ENCODE data around the gene PTPRM.

The PTPRM gene

DNA sequence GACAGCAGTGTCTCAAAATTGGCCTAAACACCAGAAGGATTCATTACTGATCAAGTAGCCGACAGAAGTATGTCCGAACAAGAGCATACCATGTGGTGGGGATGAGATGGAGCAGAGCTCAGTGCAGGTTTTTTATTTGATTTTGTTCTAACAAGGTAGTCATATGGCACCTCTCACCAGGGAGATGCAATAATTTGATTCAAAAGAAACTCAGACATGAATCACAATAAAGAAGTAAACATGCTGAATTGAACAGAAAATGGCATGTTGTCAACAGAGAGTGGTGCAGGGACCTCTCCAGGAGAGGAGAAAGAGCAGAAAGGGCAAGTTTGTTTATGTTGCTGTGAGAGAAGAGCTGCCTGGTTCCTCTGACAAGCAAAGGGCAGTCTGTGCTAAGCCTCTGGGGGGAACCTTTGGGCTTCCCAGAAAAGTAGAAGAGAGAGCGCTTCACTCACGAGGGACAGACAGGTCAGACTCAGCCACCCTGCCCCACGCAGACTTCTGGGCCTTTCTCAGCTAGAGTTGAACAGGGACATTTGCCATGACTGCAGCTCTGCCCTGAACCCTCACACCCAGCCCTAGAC lies 690.8 kb downstream of the PTPRM start:
- no peak for DNase-seq

DNA sequence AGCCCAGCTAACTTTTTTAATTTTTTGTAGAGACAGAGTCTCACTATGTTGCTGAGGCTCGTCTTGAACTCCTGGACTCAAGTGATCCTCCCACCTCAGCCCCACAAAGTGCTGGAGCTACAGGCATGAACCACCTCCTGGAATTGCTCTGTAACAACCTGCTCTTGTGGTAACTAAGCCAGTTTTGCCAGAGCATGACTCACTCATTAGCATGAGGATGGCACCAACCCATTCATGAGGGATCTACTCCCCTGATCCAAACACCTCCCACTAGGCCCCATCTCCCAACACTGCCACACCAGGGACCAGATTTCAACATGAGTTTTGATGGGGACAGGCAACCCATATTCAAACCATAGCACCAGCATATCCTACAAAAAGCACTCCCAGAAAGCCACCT lies 693.2 kb downstream of the PTPRM start:
- no peak for DNase-seq

DNA sequence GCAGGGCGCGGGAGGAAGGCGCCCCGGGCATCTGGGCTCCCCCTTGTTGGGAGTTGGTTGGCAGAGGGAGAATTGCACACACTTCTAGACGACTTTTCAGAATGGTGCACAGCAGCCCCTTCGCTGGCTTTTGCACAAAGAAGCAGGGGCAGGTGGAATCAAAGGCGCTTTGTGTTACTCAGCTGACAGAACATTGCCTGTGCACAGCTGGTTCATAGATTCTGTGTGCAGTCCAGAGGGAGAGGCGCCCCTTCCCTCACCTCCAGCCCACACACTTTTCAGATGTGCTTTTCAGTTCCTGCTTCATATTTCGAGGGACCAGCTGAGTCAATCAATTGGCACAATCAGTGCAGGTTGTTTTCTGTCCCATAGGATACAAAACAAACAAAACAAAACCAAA lies 693.7 kb downstream of the PTPRM start:
- DNase-seq = no peak

DNA sequence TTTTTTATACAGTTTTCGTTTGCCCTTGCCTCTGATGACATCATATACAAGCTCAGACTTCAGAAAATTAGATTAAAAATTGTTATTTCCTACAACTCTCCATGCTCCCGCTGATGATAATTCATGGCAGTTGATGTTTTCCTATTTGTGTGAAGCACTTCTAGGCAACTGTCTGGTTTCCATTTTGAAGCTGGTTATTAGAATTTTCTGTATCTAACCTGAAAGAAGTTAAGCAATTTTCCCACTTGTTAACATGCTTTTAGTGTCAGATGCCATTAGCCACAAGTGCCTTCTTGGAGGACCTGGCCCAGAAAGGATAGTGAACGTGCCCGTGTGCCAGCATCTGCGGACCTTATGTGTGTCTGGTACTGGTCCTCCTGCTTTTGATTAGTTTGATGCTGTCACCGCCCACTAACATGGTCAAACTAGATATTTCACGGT lies 694.6 kb downstream of the PTPRM start:
- DNase-seq = no peak

DNA sequence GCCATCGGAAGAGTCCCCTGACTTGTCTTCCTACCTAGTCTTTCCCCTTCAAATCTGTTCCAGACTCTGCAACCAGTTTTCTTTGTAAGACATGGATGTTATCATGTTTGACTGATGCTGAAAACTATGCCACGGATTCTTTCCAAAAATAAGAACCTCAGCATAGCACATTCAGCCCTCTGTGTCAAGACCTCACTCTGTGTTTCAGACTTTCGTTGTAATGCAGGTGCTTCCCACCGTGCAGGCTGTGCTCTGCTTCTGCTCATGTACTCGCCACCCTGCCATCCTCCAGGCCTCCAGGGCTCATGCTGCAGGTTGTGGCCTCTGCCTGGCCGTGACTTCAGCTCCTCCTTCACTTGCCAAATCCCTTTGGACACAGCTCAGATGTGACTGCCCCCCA lies 695.1 kb downstream of the PTPRM start:
- no peak for DNase-seq

DNA sequence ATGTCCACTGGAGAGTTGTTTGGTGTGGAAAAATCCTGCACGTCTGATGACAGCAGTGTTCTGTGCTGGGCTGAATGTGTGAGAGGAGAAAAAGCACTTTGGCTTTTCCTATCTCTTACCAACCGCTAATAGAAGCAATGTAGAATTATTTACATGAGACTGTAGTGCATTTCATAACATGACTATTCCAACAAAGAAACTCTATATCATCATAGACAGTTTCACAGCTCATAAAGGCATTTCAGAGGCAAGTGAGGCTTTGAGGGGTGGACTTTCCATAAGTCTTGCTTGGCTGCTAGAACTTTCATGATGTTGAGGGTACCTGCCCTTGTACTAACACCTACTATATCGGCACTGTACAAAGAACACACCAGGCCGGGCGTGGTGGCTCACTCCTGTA lies 697.0 kb downstream of the PTPRM start:
- no peak for DNase-seq

DNA sequence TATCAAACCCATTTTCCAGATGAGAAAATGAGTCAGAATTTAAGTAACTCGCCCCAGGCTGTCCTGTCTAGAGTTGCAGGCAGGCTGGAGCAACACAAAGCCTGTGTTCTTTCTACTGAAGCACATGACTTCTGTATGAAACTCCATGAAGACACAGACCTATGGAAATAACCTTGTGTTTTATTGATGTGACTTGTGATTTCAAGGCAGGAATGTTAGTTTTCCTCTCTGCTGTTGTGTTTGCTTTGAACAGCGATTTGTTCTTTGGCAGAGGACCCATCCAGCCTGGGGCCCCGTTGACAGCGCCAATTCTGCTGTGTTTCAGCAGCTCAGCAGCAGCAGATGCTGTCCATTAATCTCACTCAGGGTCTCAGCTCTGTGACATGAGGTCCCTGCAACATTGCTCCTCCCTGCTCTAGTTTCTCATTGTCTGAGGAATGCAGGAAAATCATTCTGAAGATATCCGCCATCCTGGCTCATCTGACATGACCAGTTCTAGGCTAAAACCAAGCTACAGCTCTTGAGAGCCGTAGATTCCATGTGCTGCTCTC lies 697.8 kb downstream of the PTPRM start:
- DNase-seq = no peak

DNA sequence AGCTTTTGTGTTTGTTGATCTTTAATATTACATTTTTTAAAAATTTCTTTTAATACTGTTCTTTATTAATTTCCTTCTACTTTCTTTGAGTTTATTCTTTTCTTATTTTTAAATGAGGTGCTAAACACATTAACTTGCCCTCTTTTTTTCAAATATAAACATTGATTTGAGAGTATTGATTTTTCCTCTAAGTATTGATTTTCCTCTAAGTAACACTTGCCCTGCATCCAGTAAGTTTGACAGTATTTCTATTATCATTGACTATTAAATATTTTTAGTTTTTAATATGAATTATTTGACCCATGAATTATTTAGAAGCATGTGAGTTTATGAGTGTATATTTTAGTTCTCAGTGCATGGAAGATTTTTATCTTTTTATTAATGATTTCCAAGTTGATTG lies 705.1 kb downstream of the PTPRM start:
- DNase-seq = no peak

DNA sequence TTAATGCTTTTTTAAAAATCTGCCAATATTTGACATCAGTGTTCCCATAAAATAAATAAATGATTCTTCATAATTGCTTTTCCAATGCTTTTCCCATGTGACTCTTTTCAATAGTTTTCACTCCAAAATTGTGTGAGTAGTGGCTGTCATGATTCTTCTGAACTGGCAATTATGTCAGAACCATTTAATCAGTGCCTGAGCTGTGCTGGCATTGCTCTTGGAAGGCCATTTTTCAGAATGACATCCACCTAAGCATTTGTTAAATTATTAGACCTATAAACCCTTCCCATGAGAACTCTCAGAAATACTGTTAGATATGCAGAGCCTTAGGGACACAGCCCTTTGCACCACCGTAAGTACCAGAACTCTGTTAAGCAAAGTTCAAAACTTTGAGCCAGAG lies 707.3 kb downstream of the PTPRM start:
- DNase-seq = no peak

DNA sequence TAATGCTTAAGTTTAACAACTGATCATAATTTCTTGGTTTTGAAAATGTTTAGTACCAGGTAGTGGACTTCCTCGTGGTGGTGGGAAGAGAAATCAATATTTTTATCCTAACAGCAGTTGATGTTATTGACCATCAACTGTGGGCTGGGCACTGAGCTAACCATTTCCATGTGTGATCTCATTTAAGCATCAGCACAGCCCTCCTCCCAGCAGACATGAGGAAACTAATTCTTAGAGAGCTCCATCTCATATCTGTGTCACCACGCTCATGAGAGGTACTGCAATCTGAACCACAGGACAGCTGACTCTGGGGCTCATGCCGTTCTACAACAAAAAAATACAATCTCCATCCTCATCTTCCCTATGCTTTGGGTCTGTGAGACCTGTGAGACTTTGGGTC lies 709.3 kb downstream of the PTPRM start:
- no peak for DNase-seq

DNA sequence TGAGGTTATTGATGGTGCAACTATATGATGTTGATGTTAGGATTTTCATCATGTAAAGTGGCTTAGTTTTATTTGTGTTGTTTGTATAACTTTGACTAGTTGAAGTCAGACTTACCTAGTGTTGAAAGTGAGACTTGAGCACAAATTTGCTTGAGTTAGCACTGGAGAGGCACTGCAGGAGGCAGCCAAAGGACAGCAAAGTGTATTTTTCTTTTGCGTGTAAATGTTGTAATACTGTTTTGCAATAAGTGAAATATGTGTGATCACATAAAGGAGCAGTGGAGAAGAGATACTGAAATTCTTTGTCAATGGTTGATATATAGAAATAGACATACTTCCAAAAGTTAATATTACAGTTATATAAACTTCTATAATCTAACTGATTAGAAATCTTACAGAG lies 710.2 kb downstream of the PTPRM start:
- DNase-seq = no peak

DNA sequence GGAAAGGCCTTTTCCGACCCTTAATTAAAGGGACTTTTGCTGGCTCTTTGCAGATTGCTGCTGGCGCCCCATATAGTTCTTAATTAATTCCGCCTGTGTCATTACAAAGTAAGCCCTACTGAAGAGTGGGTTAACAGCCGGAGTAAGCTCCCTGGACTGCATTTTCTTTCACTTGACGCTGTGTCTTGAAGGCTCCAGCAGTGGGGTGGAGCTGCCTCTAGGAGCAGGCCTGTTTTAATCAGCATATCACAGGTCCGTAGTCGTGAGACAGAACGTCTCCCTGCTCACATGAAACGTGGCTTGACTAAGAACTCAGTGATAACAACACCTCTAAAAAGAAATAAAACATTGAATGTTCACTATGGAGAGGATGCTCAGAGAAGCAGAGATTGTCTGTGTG lies 712.2 kb downstream of the PTPRM start:
- no peak for DNase-seq

DNA sequence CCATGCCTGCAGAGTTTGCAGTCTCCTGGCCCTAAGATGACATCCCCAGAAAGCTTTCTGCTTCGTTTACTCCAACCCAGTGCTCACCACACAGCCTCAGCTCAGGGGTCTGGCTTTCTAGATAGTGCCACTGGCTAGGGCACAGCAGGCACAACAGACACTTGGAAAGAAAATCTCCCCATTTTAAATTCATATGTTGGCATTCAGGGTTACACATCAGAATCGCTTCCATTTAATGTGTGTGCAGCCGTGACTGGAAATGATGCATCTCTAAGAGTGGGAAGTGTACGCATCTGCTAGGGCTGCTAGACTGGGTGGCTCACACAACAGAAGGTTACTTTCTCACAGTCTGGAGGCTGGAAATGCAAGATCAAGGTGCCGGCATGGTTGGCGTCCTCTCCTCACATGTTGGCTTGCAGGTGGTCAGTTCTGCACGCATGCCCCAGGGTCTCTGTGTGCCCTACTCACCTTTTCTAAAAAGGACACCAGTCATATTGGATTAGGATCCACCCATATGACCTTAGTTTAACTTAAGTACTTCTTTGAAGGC lies 712.7 kb downstream of the PTPRM start:
- DNase-seq = no peak

DNA sequence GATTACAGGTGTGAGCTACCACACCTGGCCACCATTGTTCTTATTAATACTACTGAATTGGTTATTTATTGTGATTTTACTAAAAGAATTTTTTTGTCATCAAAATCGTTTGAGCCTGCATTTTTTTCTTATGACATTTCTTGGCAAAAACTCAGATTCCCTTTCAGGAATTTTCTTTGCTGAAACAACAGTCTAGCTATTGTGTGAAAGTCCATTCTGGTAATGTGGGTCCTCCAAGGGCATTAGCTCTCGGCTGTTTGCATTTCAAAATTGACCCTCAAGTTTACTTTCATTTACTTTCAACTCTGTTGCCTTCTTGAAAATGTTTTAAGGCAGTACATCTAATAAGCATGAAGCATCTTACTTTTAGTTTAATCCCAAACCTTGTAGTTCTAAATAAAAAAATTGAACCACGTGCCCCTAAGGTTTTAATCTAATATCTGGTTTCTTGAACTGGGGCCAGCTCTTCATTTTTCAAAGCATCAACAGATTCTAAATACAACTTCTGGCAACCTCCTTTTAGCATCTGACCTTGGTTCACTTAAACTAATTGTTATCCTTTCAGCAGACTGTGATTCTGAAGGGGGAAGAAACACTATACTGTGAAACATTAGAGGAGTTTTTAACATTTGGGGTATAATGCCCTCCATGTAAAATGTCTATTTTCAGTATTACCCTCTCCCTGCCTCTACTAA lies 716.9 kb downstream of the PTPRM start:
- no peak for DNase-seq

DNA sequence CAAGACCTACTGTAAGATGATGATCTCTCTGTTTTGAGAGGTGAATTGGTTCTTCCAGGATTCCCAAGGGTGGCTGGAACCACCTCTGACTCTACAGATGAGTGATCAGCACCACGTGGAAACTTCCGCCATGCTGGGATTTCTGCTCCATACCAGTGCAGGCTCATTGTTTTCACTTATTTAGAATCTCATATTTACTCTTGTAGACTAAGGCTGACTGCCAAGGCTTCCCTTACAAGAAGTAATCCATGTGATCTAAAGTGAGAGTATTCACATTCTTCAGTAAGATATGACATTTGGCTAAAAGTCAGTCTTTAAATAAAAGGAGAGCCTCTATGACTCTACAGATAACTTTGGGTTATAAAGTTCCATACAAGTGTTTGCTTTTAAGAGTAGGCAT lies 719.2 kb downstream of the PTPRM start:
- no peak for DNase-seq

DNA sequence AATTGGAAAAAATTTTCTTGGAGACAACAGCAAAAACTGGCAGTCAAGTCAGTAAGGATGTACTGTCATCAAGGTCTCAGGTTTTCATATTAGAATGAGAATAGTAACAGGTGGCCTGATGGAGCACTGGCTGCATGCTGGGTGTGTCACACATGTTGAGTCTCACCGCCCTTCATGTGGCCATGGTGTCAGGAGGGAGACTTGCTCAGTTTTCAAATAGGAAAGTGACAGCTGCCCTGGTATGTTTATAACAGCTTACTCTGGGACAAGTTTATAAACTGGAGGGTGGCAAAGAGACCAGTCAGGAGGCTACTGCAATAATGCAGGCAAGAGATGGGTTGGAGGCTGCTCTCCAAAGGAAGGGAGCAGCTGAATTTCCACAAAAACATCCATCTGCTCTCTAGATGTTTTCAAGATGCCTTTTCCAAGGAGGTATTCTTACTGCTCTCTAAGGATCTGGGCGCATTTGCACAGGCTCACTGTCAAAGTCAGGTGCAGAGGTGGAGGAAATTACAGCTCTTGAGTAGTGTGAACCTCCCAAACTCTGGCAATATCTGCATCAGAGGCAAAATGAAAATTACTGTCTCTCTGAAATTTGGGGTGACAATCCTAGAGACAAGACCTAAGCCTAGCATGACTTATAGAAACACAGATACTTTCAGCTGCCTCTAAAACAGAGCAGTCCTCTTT lies 720.2 kb downstream of the PTPRM start:
- no peak for DNase-seq

DNA sequence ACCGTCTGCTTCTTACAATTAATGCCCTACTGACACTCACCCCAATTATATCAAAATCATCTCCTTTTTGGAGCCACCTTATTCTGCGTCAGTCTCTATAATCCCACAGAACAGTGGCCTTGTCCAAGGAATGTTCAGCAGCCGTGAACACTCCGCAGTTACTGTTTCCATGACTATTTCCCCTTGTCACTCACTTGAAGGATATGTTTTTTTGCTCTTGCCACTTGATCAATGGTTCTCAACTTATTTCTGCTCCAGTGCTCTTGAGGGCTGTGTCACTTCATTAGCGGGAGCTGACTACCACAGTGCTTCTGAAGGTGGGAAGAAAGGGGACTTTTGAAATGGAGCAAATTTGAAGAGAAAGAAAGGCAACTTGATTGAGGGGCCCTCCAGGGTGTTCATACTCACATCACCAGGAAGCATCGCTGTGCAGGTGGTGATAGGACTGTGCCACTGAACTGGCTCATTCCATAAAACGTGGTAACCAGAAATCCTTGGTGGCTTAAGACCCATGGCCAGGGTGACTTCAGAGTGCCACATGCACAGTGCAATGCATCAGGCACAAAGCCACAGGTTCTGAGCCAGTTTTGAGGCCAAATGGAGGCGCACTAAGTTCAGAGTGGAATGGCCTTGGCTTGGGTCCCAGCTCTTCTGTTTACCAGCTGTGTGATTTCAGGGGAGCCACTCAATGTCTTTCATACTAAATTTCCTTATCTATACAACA lies 721.5 kb downstream of the PTPRM start:
- DNase-seq = no peak

DNA sequence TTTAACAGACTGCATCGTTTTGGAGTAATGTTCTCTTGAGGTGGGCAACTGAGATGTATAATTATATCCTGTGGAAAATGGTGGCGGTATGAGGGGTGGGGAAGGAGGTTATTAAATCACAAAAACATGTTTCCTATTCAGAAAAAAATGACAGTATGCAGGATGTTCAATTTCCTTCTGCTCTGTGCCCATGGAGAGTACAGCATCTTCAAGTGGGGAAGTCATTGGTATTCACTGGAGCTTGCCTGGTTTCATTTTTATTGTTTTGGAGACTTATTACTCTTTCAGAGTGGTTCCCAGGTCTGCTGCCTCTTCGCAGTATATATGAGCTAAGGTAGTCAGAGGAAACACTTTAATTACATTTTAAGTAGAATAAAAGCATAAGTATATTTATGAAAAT lies 723.3 kb downstream of the PTPRM start:
- DNase-seq = no peak

DNA sequence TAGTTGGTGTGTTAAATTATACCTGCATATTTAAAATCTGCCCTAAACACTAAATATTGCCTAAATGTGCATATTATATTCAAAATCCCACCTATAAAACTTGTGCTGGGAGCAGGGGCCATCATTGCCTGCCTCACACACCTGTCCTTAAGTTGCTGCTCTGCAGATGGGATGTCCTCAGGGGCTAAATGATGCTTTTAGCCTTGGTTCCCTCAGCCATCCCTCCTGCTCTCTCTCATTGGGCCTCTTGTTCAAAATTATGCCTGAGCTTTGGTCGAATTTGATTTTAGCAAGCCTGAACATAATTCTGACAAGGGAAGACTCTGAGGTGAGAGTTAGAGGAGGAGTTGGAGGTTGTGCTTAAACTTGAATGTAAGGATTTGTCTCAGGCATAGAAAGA lies 723.8 kb downstream of the PTPRM start:
- no peak for DNase-seq

DNA sequence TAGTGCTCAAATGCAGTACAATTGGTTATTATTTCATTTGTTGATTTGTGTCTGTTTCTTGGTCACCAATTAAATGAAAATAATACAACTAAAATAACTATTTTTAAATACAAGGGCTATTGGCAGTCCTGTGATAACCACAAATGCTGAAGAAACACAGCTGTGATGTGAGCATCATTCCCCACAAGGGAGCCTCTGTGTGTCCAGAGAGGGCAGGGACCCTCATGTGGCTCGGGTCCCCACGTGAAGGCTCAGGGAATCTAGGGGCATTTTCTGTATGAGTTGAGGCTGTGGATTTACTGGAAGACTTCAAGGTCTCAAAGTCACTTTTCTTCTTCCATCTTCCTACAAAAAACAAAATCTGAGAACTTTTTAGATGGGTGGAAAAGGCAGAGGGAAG lies 726.1 kb downstream of the PTPRM start:
- no peak for DNase-seq

DNA sequence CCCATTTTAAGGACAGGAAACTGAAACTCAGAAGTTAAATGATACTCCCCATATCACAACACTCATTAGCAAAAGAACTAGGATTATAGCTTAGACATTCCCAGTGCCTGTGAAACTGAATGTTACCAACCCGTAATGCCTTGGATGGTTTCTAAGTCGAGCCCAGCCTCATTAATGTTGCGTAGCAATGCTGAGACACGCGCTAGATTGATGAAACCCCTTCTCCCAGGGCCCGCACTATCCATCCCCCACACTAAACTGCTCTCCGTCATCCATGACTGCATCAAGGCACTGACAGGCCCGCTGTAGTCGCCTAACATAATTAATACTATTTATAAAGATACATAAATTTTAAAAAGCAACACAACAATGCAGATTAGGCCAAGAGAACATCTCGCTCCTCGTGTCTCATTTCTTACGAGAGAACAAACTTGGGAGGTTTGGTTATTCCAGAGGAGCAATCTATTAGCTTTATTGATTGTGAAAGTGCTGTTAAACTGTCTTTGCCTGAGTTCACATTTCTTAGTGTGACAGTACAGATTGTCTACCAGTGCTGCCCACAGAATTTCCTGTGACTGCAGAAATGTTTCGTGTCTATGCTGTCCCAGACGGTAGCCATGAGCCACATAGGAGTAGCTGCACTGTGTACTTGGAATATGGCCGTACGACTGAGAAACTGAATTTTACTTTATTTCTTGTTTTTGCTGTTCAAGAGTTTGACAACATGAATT lies 729.9 kb downstream of the PTPRM start:
- no peak for DNase-seq

DNA sequence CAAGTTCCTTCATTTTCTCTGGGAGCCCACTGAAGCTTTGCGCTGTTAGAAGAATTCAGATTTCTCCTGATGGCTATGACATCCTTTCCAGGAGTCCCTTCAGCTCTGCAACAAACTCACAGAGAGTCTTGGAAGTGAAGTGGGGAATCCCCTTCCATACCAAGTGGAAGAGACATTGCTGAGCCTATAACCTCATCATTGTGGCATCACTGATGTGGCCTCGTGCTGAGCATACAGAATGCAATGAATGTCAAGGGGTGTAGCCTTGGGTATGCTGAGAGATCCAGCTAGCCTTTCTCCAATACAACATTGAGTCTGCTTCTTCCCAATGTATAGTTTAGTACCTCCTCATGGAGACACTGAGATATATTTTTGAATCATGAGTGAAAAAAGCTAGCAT lies 731.1 kb downstream of the PTPRM start:
- no peak for DNase-seq

All from inflammatory macrophage treated with lipopolysaccharide for 1 hour (primary cell).